HCT116 (cell line): ENCODE measurements around the gene KIFAP3.

Source experiments
- ATF3 ChIP-seq: IDR thresholded peaks from 2 replicates; pipeline ENCODE4 v1.6.1; 2012
- CEBPB ChIP-seq: IDR thresholded peaks from 2 replicates; pipeline ENCODE4 v1.6.1; 2012; ENCODE audit warnings: low read depth
- EZH2 ChIP-seq: fragments of 200-600 bp; sonication (generic); IDR thresholded peaks from 2 replicates; pipeline ENCODE4 v1.6.1; 2017; ENCODE audit warnings: antibody characterized with exemption, mixed run types
- EZH2phosphoT487 ChIP-seq: fragments of 200-600 bp; IDR thresholded peaks from 2 replicates; pipeline ENCODE4 v1.6.1; 2018; ENCODE audit warnings: antibody characterized with exemption, borderline replicate concordance
- POLR2A ChIP-seq: IDR thresholded peaks from 2 replicates; pipeline ENCODE4 v1.7.0; 2011; ENCODE audit warnings: borderline replicate concordance; ENCODE audit not compliant: insufficient read depth, insufficient read length; ENCODE audit errors: extremely low read depth
- YY1 ChIP-seq: IDR thresholded peaks from 2 replicates; pipeline ENCODE4 v1.6.1; 2011; ENCODE audit warnings: low read length, low read depth, moderate library complexity, mild to moderate bottlenecking; ENCODE audit not compliant: insufficient replicate concordance; ENCODE audit errors: extremely low read depth
- ZBTB33 ChIP-seq: IDR thresholded peaks from 2 replicates; pipeline ENCODE4 v1.6.1; 2011; ENCODE audit warnings: mild to moderate bottlenecking, low read length, moderate library complexity; ENCODE audit not compliant: insufficient replicate concordance; ENCODE audit errors: extremely low read depth
- ZNF274 ChIP-seq: fragments of 200-500 bp; sonication (Bioruptor generic); IDR thresholded peaks from 2 replicates; pipeline ENCODE4 v1.6.1; 2014; ENCODE audit warnings: mild to moderate bottlenecking, low read depth, low read length, inconsistent platforms
- TF ChIP-seq, protein P1 (sequence below), 3 experiments: fragments of 200-600 bp in 1 of 3; sonication (generic) in 1 of 3; IDR thresholded peaks in 2 of 3; conservative IDR thresholded peaks in 1 of 3; 2 replicates each; pipeline ENCODE4 v1.5.1; 2012 to 2017; ENCODE audit warnings: low read depth in 2 of 3, low read length in 2 of 3, antibody characterized with exemption in 1 of 3, borderline replicate concordance in 1 of 3, control low read depth in 1 of 3, mild to moderate bottlenecking in 1 of 3, mixed read lengths in 1 of 3, mixed run types in 1 of 3, moderate library complexity in 1 of 3; ENCODE audit not compliant: insufficient read depth in 1 of 3

DNA sequence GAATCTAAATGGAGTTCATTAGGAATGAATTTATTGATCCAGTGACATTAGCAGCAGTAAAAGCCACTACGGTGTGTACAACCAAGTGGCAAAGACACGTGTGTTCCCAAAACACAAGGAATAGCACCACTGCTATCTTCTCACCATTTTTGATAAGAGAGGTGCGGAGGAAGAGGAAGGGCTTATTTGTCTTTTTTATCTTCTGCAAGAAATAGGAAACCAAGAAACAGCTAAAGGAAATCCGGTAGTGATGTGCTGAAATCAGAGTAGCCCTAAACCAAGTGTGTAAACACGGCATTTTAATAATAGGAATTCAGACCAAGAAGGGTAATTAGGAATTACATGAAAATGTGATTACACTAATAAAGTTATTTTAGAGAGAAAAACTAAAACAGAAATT, 171.7 kb downstream of the KIFAP3 start:
- TF ChIP-seq, protein P1, sequence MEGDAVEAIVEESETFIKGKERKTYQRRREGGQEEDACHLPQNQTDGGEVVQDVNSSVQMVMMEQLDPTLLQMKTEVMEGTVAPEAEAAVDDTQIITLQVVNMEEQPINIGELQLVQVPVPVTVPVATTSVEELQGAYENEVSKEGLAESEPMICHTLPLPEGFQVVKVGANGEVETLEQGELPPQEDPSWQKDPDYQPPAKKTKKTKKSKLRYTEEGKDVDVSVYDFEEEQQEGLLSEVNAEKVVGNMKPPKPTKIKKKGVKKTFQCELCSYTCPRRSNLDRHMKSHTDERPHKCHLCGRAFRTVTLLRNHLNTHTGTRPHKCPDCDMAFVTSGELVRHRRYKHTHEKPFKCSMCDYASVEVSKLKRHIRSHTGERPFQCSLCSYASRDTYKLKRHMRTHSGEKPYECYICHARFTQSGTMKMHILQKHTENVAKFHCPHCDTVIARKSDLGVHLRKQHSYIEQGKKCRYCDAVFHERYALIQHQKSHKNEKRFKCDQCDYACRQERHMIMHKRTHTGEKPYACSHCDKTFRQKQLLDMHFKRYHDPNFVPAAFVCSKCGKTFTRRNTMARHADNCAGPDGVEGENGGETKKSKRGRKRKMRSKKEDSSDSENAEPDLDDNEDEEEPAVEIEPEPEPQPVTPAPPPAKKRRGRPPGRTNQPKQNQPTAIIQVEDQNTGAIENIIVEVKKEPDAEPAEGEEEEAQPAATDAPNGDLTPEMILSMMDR (IDR thresholded peaks at IDR 0.05 in 2 of 3, conservative IDR thresholded peaks at IDR 0.05 in 1 of 3; ENCODE audit: borderline replicate concordance in 1 of 3, insufficient read depth in 1 of 3, low read depth in 2 of 3, low read length in 2 of 3), result no peak
- TF ChIP-seq CEBPB (no peak), POLR2A (no peak), EZH2 (no peak), ATF3 (no peak), EZH2phosphoT487 (no peak), ZNF274 (no peak), ZBTB33 (no peak), YY1 (no peak)
